GM21526 (cell line): ENCODE data around the gene BCCIP.

Source experiments
- ATAC-seq: cut with Tn5 transposase; IDR thresholded peaks from one replicate; pipeline ENCODE4 v1.9.1; 2021; ENCODE audit warnings: moderate library complexity; ENCODE audit not compliant: unreplicated experiment, low FRiP score

Gene BCCIP

DNA sequence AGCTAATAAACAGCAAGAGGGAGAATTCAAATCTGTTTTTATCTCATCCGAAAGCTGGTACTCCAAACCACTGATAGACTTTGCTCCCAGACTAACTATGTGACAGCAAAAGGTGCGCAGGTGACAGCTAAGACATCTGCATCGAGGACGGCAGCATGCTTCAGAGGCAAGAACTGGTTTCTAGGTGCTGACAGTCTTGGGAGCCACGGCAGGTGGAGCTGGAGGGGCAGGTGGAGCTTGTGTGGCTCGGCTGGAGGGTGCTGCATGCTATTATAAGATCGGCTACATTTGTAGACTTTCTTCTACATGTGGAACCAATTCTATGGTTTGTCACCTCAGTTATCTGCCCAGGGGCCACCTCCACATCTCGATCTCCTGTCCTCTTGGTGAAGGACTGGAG lies 25.9 kb upstream of the BCCIP start:
- no peak for ATAC-seq

DNA sequence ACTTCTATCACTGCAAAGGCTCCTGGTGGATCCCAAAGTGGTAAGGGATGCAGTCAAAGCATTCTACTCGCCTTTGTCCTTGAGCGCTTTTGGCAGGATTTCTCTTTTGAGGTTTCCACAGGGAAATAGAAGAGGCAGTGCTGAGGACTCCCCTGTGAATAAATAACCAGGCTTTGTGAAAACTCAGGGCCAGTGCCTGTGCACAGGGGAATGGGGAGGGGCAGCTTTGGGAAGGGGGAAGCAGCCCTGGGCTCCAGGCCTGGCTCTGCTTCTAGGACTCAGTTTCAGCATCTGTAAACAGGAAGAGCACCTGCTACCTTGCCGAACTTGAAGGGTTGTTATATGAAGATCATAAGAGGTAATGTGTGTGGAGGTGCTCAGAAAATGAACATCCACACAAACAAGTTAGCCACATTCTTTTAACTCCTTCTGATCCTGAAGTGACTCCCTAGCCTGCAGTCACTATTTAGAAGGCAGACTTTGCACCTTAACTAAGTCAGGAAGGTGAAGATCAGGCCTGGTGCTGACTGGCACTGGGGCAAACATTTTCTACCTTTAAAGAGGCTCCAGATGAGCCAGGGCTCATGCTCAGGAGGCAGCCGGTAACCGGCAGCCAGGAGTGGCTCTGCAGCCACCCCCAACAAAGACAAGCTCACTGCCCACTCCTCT lies 25.2 kb upstream of the BCCIP start:
- no peak for ATAC-seq

DNA sequence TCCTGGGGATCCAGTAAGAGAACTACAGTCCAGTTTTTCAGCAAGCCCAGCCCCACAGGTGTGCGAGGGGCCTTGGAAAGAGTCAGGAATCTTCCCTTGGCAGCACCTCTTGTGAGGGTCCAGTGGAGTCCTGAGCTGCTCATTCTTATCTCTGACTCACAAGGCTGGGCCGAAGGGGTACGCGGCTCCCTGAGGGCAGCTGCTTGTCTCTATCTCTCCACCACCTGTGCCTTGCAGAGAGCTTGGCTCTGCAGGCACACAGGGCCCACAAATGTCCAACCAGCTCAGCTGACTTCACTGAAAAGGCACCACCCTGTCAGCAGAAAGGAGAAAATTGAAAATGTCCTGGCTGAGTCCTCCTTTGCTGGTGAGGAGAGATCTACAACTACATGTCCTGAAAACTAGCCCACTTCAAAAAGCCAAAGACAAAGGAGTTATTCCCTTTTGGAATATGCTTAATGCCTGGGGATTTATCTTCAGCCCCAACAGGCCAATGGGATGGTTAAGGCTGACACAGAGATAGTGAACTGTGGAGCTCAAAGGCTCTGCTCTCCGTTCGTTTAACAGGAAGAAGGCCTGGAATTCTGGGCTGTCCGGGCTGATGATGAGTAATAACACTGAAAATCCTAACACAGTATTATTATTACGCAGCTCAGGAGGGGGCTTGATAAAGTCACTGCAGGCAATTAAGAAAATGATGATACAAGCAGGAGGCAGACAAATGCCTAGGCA lies 23.7 kb upstream of the BCCIP start:
- no peak for ATAC-seq

DNA sequence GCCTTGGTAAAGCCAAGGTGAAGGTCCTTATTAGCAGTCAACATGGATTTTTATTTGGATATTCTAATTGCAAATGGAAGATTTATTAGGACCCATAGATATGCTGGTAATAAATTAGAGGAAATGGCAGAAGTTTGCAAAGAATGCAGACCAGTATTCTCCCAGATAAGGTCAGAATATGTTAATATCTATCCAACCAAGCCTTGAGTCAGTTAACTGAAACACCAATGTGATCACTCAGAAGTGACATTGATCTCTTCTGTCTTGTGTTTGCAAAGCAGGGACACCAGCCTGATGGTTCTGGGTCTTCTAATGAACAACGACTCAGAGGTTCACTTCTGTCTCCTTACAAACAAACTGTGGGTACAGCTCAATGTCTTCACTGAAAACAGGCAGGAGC lies 21.8 kb upstream of the BCCIP start:
- ATAC-seq, result no peak

DNA sequence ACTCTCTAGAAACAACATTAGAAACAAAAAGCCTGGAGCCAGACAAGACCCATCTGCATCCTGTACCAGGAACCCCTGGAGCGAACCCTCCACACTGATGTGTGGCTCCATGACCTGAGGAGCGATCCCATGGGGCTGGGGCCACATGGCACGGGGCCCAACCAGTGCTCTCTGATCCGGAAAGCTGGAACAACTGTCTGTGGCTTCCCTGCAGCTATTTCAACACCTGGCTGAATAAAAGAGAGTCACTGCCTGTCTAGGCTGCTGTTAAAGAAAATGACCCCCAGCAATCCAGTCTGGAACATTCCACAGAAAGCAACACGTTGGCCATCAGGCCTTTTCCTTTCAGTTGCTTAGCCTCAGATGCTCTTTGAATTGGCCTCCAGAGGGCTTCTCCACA lies 21.2 kb upstream of the BCCIP start:
- no peak for ATAC-seq

DNA sequence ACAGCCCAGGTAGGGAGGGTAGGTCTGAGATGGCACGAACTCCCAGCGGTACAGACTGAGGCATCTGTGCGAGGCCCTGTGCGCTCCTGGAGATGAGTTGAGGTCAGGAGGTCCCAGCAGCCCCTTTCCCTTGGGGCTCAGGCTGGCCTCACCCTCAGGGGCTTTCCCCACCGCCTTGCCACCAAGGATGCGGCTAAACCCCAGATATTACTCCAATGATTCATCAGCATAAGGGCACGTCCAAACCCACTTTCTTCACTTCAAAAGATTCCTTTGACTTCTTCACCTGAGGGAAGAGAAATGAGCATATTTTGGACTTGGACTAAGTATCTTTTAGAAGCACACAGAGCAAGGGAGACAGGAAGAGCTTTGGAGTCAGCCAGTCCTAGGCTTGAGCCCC lies 20.6 kb upstream of the BCCIP start:
- ATAC-seq, result no peak

DNA sequence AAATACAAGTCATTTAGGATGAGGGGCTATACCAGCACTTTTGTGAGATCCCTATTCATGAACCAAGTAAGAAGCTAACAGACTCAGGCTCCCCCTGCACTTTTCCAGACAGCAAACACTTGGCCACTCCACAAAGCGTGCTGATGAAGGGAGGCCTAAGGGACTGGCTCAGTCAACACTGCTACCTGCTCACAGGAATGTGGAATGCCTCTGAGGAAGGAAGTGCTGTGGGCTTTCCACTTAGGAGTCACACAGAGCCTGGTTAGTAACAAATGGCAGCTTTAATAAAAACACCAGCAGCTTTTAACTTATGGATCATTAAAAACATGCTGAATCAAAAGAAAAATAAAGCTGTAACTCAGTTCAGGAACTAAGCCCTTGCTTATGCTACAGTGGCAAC lies 15.3 kb upstream of the BCCIP start:
- no peak for ATAC-seq

DNA sequence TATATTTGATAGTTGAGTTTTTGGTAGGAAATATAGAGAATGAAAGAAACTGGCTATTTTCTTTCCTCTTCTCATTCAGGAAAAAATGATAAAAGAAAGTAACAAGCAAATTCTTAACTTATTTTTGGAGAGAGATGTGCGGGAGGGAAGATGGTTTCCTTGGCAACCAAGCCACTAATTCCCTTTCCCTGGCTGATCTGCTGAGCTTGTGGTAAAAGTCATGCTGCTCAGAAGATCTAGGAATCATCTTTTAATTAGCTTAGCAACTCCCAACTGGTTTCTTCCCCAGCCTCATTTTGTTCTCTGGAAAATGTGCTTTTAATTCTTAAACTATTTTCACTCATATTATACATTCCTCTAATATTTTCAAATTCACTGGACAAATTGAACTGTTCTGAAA lies 12.1 kb upstream of the BCCIP start:
- no peak for ATAC-seq

DNA sequence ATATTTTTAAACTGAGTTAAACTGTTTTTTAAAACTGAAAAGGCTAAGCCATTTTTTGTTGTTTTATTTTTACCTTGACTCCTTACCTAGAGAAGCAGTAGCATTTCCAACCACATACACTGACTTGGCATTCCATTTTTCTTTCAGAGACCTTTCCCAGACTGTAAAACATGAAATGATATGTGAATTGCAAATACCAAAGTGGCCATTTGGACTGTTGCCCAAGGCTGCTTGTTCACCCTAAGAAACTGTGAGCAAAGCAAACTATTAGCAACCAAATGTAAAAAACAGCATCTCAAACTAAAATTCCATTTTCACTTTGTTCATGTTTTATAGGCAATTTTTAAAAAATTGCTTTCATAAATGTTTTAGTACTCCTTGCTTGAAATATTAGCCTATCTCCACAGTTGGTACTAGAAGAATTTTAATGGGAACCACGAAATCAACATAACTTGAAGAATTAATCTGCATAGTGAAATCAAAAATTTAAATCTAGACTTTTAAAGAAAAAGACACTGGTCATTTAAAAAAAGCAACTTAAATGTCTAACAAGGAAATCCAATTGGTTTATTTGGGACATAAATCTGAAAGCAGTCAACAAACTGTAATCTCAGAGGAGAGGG lies 11.1 kb upstream of the BCCIP start:
- no peak for ATAC-seq

DNA sequence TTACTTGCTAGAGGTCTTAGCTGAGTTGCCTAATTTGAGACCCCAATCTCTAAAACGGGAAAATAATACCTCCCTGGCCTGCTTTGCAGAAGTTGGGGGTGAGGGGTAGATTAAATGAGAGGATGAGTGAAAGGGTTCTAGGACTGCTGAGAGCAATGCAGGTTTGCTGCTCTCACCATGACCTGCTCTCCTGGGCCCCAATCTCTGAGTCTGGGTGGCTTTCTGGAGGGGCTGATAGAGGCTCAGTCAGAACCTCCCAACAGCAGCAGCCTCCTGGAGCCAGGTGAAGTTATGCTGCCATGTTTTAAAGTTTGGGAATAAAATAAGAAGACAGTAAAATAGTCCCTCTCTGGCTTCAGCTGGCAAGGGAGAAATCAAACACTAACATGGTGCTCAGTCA lies 7.6 kb upstream of the BCCIP start:
- ATAC-seq, result no peak

DNA sequence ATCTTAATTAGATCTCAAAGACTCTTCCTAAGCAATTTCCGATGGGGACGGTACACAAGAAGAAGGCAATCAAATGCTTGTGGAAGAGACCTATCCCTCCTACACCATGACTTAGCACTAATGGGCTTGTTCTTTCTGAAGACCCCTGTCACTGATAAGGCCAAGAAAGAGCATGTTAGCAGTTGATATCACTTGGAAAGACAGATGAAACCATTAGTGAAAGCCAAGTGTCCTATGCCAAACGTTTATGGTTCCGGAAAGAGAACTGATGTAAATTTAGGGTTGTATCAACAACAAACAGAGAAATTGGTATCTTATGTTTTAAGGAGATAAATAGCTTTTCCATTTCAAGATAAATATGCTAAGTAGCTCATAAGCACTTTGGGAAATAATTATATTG lies 6.8 kb upstream of the BCCIP start:
- no peak for ATAC-seq

DNA sequence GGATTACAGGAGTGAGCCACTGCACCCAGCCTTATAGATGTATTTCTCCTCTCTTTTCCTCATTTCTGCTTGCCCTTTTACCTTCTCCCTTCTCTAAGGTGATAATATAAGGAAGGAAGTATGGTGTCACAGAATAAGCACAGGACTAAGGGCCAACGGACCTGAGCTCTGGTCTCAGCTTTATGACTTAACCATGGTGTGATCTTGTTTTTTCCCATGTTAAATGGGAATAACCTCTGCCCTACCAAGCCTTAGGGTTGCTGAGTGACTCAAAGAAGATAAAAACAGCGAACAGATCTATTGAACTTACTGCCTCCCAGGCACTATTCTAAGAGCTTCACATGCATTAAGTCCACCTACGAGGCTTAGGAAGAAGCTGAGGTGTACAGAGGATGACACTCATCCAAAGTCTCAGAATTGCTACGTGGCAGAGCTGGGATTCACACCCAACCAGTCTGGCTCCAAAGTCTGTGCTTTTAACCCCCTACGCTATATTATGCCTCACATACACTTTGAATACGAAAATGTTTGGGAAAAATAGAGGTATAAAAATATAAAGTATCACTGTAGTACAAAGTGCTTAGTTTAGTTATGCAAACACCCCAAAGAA lies 5.9 kb upstream of the BCCIP start:
- no peak for ATAC-seq

DNA sequence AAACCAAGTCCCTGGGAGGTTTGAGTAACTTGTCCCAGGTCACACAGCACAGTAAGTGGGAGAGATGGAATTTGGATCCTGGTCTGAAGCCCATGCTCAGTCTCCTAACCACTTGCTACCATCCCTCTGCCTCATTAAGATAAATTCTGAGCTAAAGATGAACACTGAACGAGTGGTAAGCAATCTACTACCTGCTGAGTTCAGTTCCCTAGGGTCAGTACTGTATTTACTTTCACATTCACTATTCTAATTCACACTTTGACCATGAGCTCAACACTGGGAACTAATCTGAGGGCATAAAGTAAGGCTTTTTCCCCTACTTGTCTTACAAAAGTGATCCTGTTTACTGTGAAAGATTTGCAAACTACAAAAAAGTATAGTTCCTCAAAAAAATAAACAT lies 2.6 kb upstream of the BCCIP start:
- ATAC-seq, result peak; percentile 50

DNA sequence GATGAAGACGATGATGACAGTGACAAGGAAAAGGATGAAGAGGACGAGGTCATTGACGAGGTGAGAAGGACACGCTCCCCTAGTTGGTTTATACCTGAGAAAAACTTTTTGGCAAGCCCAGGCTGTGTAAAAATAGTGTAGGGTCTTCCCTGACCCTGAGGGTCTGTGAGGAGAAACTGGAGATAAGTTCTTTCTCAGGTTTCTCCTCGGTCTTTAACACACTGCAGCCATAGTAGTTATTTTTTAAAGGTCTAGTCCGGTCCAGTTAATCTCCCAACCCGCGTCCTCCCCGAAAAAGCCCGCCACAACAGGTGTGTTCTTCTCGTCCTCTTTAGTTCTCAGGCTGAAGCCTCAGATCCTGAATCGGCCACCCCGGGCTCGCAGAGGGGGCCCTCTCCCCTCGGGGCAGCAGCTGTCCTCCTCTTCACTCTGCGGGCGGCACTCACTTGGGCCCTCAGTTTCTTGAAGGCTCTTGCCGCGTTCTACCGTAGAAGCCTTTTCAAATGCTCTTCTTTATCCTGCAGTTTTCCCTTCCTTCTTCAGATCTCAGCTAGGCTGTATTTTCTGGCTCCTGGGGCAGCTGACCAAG lies 411 bp downstream of the BCCIP start:
- peak; percentile 2 for ATAC-seq

DNA sequence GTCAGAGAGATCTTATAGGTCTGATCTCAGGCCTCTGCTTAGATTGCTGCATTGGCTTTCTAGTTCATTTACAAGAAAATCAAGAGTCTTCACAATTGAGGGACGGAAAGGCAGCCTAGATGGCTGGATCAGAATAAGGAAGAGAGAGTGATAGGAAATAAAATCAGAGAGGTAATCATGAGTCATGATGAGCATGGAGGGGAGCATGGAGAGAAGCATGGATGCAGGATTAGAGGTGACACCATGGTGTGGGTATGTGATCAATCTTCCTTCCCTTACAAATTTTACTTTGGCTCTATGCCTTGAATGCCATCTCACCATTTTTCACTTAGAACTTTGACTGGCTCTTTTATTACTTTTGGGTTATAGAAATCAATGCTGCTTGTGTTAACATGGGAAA lies 1.4 kb downstream of the BCCIP start:
- no peak for ATAC-seq

DNA sequence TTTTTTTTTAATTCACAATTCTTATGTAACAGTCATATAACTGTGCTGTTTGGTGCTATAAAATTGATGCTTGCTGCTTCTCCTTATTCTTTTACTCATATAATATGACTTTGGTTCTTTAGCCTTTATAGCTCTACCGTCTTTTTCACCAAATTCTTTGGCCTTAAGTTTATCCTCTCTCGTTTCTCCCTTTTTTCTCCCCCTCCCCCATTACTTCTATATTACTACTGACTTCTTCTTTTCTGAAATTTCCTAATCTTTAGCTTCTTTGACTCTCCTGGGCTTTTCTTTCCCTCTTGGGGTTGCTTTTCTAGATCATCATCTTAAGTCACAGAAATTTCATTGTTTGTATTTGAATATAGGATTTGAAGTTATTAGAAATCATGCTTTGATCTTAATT lies 3.8 kb downstream of the BCCIP start:
- no peak for ATAC-seq

DNA sequence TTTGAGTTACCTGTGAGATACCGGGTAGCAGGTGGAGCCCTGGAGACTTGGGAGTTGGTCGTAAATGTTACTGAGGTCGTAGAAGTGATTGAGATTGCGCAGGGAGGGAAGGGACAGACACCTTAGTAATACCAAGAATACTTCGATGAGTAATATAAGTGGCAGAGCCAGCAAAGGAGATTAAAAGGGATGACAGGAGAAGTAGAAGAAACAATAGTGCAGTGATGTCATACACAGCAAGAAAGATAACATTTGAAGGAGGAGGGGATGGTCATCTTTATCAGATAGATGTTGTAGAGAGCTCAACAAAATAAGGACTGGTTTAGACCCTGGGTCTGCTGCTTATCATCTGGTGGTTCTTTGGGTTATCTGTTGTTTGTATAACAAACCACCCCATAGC lies 5.0 kb downstream of the BCCIP start:
- no peak for ATAC-seq

DNA sequence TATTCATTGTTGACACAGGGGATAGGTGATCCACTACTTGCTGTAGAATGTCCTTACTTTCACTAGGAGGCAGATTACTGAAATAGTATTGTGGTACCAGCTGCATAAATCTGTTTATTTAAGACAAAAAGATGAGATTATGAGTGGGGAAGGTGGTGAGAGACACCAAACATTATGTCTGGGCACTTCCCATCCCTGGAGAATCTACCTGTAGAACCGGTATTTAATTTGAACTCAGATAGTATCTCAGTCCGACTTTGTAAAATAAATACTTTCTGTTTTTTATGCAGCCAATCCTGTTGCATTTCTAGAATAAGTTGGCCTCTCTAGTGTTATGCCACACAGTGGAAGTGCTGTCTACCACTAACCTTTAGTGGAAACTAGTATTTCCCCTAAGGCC lies 13.4 kb downstream of the BCCIP start:
- ATAC-seq, result no peak

DNA sequence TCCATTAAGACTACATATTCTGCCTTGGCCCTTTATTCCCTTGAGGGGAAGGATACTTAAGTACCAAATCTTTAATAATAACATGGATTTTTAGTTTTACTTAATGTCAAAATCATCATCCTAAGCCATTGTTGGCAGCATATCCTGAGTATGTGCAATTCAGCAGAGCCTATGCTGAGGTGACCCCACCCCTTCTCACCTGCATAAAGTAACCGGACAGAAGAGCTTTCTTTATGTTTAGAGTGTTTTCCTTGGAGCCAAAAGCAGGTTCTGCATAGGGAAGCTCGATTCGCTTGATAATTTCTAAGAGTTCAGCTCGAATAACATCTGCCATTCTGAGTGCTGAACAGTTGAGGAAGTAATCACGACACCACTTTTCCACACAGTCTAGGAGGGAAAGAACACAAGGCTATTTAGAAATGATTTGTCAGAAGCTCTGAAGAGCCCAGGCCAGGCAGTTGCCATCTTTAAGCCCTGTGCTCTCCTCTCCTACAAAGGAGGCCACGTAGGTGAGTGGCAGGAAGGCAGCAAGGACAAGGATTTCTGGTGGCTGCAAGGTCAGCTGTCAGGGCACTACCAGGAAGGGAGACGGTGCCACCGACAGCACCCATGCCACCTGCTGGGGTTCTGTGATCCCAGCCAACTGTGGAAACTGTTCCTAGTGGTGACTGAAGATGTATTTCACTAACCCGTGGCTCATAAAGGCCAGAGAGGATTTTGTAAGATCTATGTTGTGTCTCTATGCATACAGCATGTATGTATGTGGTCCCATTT lies 15.6 kb downstream of the BCCIP start:
- ATAC-seq, result no peak

DNA sequence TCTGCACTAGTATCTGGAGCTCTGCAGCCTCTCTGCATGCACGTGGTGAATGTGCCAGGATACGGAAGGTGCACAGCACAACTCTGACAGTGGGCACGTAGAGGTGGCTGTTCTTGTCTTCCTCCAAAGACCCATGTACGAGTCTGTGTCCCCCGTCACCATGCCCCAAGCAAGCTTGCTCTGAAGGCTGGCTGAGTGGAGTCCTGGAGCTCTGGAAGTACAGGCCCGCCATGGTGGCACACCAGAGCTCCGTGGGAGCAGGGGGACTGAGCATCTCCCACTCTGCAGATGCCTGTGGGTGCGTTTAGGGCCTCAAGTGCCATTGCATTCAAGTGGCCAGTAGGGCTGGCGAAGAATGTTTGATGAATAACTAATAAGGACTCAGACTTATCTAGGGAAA lies 17.1 kb downstream of the BCCIP start:
- no peak for ATAC-seq

DNA sequence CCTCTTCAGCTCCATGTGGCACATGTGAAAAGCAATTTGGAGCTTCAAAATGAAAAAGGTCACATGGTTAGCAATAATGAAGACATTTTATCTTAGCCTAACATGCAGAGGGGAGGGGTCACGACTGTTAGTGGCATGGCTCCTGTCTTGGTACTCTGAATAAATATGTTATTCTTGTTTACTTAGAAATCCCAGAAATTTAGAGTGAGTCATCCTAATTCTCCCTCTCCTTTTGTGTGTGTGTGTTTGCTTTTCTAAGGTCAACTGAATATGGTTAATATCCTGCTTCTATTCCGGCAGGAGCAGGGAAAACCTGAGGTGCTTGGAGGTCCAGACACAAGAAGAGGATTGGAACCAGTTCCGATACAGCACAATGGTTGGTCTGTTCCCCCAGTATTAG lies 17.6 kb downstream of the BCCIP start:
- no peak for ATAC-seq
